Endothelial cell of umbilical vein (primary cell): ENCODE measurements around the gene SZT2. TPM values are rescaled to one million over a fixed set of nuclear protein-coding genes. Genes with fewer than 3 reads are reported as not detected.

Experiments used
- BruUV-seq: library from RNA; stranded (reverse); fragments of 400-500 nt; replicated peaks from 2 replicates; lab custom pipeline; 2021; lab: Mats Ljungman, UMichigan
- CTCF ChIA-PET: fragments of 300-600, 350-600 bp; sonication (Branson Sonifier 250); formaldehyde crosslinking; loops from one replicate; lab custom pipeline; 2021; ENCODE audit warnings: antibody characterized with exemption, inconsistent platforms; lab: Charles Lee
- POLR2A ChIA-PET: fragments of 300-600, 350-600 bp; sonication (Branson Sonifier 250); formaldehyde crosslinking; loops from one replicate; lab custom pipeline; 2021; ENCODE audit warnings: antibody characterized with exemption, inconsistent platforms; lab: Charles Lee
- DNase-seq: peaks from one replicate; pipeline ENCODE4 v3.0.0-alpha.2; 2011; ENCODE audit warnings: low read depth, low spot score
- FAIRE-seq: peaks from 2 replicates; lab custom pipeline; 2011; peaks lifted over from hg19 to GRCh38; lab: Jason Lieb, UNC
- H2AFZ ChIP-seq: 2 replicates; pipeline ENCODE4 v1.6.0; 2012; ENCODE audit warnings: low read depth, low read length, control low read depth, inconsistent platforms
- H3K27ac ChIP-seq: 2 replicates; pipeline ENCODE4 v1.5.1; 2011; ENCODE audit warnings: low read depth, mild to moderate bottlenecking, control low read depth, low read length, moderate library complexity; ENCODE audit not compliant: insufficient read depth
- H3K27me3 ChIP-seq, 2 experiments: 2 replicates each; pipeline versions ENCODE4 v1.6.0 to v1.6.1; 2011; ENCODE audit warnings: low read length in 2 of 2, mixed read lengths in 1 of 2; ENCODE audit not compliant: control insufficient read depth in 2 of 2, insufficient read depth in 2 of 2
- H3K36me3 ChIP-seq, 2 experiments: 2 replicates in 1 of 2; 3 replicates in 1 of 2; pipeline ENCODE4 v1.5.1; 2011; ENCODE audit warnings: low read length in 2 of 2, mild to moderate bottlenecking in 1 of 2, moderate library complexity in 1 of 2; ENCODE audit not compliant: control insufficient read depth in 2 of 2, insufficient read depth in 2 of 2; ENCODE audit errors: extremely low read depth in 1 of 2
- H3K4me1 ChIP-seq: 3 replicates; pipeline ENCODE4 v1.5.1; 2011; ENCODE audit warnings: mild to moderate bottlenecking, low read length; ENCODE audit not compliant: control insufficient read depth, insufficient read depth; ENCODE audit errors: extremely low read depth
- H3K4me2 ChIP-seq: 2 replicates; pipeline ENCODE4 v1.6.1; 2011; ENCODE audit warnings: low read length, control low read depth, mixed read lengths; ENCODE audit not compliant: insufficient read depth
- H3K4me3 ChIP-seq, 3 experiments: fragments of 200-600 bp in 1 of 3; sonication (generic), shearing (Covaris generic) in 1 of 3; replicated peaks in 1 of 3; 2 replicates each; pipeline ENCODE4 v1.5.1; 2011 to 2016; ENCODE audit warnings: control low read depth in 3 of 3, low read length in 3 of 3, mild to moderate bottlenecking in 2 of 3, inconsistent platforms in 1 of 3, low read depth in 1 of 3, moderate library complexity in 1 of 3; ENCODE audit not compliant: insufficient read depth in 1 of 3
- H3K79me2 ChIP-seq: 2 replicates; pipeline ENCODE4 v1.6.0; 2012; ENCODE audit warnings: low read length, inconsistent platforms; ENCODE audit not compliant: control insufficient read depth, insufficient read depth
- H3K9ac ChIP-seq: replicated peaks from 2 replicates; pipeline ENCODE3; 2011; ENCODE audit warnings: low read length, control low read depth; ENCODE audit not compliant: insufficient read depth; ENCODE audit errors: extremely low read depth
- H3K9me1 ChIP-seq: replicated peaks from 3 replicates; pipeline ENCODE4 v1.6.0; 2011; ENCODE audit warnings: mild to moderate bottlenecking, low read length; ENCODE audit not compliant: control insufficient read depth, insufficient read depth; ENCODE audit errors: extremely low read depth
- H3K9me3 ChIP-seq: replicated peaks from 2 replicates; pipeline ENCODE4 v1.5.1; 2012; ENCODE audit warnings: low read length, inconsistent platforms; ENCODE audit not compliant: control insufficient read depth, insufficient read depth
- H4K20me1 ChIP-seq: replicated peaks from 2 replicates; pipeline ENCODE3; 2011; ENCODE audit warnings: mild to moderate bottlenecking, low read length; ENCODE audit not compliant: control insufficient read depth, insufficient read depth; ENCODE audit errors: extremely low read depth
- EZH2 ChIP-seq: IDR thresholded peaks from 2 replicates; pipeline ENCODE4 v1.6.1; 2012; ENCODE audit warnings: borderline replicate concordance, low read depth, mild to moderate bottlenecking, moderate library complexity, low read length, inconsistent platforms; ENCODE audit not compliant: severe bottlenecking
- FOS ChIP-seq: IDR thresholded peaks from 2 replicates; pipeline ENCODE4 v1.6.1; 2011; ENCODE audit warnings: mild to moderate bottlenecking, low read length, moderate library complexity, borderline replicate concordance; ENCODE audit not compliant: insufficient read depth
- GATA2 ChIP-seq: IDR thresholded peaks from 2 replicates; pipeline ENCODE4 v1.7.0; 2011; ENCODE audit warnings: low read depth, mild to moderate bottlenecking, moderate library complexity, mixed read lengths, low read length; ENCODE audit not compliant: insufficient read length, insufficient read depth
- JUN ChIP-seq: IDR thresholded peaks from 2 replicates; pipeline ENCODE4 v1.6.1; 2011; ENCODE audit warnings: borderline replicate concordance, low read depth; ENCODE audit not compliant: insufficient read length, insufficient read depth
- MYC ChIP-seq: IDR thresholded peaks from one replicate; pipeline ENCODE4 v1.6.1; 2011; ENCODE audit warnings: mild to moderate bottlenecking, low read depth, low read length
- POLR2A ChIP-seq: IDR thresholded peaks from 2 replicates; pipeline ENCODE4 v1.6.1; 2012; ENCODE audit warnings: low read depth, mild to moderate bottlenecking, control low read depth, low read length
- POLR2AphosphoS5 ChIP-seq: IDR thresholded peaks from 2 replicates; pipeline ENCODE4 v1.6.1; 2012; ENCODE audit warnings: low read depth, mild to moderate bottlenecking, control low read depth, low read length, moderate library complexity; ENCODE audit not compliant: insufficient read depth
- dilution Hi-C: fragments of 300-500 bp; cut with MboI; formaldehyde crosslinking; loops from one replicate; pipeline ENCODE4 v1.15.0; 2019; ENCODE audit warnings: low sequenced_read_pairs; ENCODE audit not compliant: extremely low pct_ligation_motif_present
- intact Hi-C: fragments of 100-400 bp; cut with micrococcal nuclease; formaldehyde crosslinking; loops from one replicate; pipeline ENCODE4 v1.10.0; 2022
- polyA plus RNA-seq, 4 experiments: library from polyadenylated mRNA; depleted of rRNA in 3 of 4; stranded (reverse) in 3 of 4; unstranded in 1 of 4; fragments of >200 nt; gene quantifications; 2 replicates each; pipeline versions ENCODE4 v1.2.1 to v1.2.3, GENCODE V29; 2011 to 2012; ENCODE audit warnings: missing spikeins in 1 of 4
- total RNA-seq: library from RNA; stranded (reverse); gene quantifications from 2 replicates; pipeline ENCODE4 v1.2.3, GENCODE V29; 2021
- TF ChIP-seq, protein P1 (sequence below), 2 donors: IDR thresholded peaks; 1 replicate in 1 of 2; 2 replicates in 1 of 2; pipeline ENCODE4 v1.5.1; 2011; ENCODE audit warnings: low read length in 2 of 2, mild to moderate bottlenecking in 2 of 2, moderate library complexity in 2 of 2, control low read depth in 1 of 2, inconsistent platforms in 1 of 2, low read depth in 1 of 2; ENCODE audit not compliant: insufficient read depth in 1 of 2; ENCODE audit errors: extremely low read depth in 1 of 2

The SZT2 gene
- total and polyA plus RNA-seq, 2 donors (not counting 3 experiments of a cell fraction or from before 2014, with no cell fraction given): 11.4 to 49.9 TPM

DNA sequence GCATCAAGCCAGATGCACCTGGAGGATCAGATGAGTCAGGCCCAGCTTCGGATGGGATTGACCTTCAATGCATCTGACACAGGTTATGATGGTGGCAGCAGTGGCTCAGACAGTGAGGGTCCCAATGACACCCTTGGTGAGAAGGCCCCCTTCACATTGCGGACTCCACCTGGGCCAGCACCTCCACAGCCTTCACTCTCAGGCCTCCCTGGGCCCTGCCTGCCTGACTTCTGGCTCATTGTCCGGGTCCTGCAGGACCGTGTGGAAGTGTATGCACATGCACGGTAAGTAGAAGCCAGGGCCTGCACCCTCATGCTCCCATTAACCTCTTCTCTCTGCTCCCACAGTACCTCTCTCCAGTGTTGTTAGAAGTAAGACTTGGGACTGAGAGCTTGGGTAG lies 43.2 kb downstream of the SZT2 start:
- H3K4me3 ChIP-seq: no peak overlapping the region
- H3K9ac ChIP-seq: no peak overlapping the region
- no peaks in the 10 kb centered on the region for H3K4me1 ChIP-seq
- H3K79me2 ChIP-seq: no peaks in the 10 kb centered on the region
- no peak overlapping the region for H3K4me2 ChIP-seq
- intact Hi-C loops (no loop called here), dilution Hi-C loops (no loop called here)
- DNase-seq: no peak
- no peaks in the 10 kb centered on the region for H3K9me3 ChIP-seq
- H3K36me3 ChIP-seq: peaks cover 3 to 55% of the 10 kb centered on the region in 2 experiments
- ChIA-PET POLR2A (no interaction called here), CTCF (no interaction called here)
- no peak for FAIRE-seq
- H3K27me3 ChIP-seq: no peaks in the 10 kb centered on the region
- BruUV-seq: no TSS peak
- no peak overlapping the region for H2AFZ ChIP-seq
- H3K27ac ChIP-seq: no peak overlapping the region
- TF ChIP-seq FOS: no peak
- TF ChIP-seq JUN: no peak
- TF ChIP-seq POLR2AphosphoS5: no peak
- TF ChIP-seq POLR2A: no peak
- no peak for TF ChIP-seq MYC
- TF ChIP-seq, protein P1, sequence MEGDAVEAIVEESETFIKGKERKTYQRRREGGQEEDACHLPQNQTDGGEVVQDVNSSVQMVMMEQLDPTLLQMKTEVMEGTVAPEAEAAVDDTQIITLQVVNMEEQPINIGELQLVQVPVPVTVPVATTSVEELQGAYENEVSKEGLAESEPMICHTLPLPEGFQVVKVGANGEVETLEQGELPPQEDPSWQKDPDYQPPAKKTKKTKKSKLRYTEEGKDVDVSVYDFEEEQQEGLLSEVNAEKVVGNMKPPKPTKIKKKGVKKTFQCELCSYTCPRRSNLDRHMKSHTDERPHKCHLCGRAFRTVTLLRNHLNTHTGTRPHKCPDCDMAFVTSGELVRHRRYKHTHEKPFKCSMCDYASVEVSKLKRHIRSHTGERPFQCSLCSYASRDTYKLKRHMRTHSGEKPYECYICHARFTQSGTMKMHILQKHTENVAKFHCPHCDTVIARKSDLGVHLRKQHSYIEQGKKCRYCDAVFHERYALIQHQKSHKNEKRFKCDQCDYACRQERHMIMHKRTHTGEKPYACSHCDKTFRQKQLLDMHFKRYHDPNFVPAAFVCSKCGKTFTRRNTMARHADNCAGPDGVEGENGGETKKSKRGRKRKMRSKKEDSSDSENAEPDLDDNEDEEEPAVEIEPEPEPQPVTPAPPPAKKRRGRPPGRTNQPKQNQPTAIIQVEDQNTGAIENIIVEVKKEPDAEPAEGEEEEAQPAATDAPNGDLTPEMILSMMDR (IDR thresholded peaks at IDR 0.05; ENCODE audit: extremely low read depth in 1 of 2, insufficient read depth in 1 of 2, low read depth in 1 of 2, low read length in 2 of 2): no peak
- no peak for TF ChIP-seq EZH2
- TF ChIP-seq GATA2: no peak
- H4K20me1 ChIP-seq: no peaks in the 10 kb centered on the region
- no peaks in the 10 kb centered on the region for H3K9me1 ChIP-seq
